Vagina (tissue), 2 donors: ENCODE data around the gene VAT1.

Experiments used
- CTCF ChIP-seq, 3 experiments: fragments of 450-650 bp in 2 of 3; fragments of 200-600 bp in 1 of 3; sonication (generic) in 1 of 3; IDR thresholded peaks; one replicate each; pipeline ENCODE4 v1.5.1; 2017 to 2019; ENCODE audit warnings: antibody characterized with exemption in 3 of 3, mild to moderate bottlenecking in 2 of 3, moderate library complexity in 2 of 3
- POLR2A ChIP-seq, 2 donors: fragments of 450-650 bp; IDR thresholded peaks; one replicate each; pipeline ENCODE4 v1.6.1; 2017; ENCODE audit warnings: antibody characterized with exemption in 2 of 2, mild to moderate bottlenecking in 2 of 2, moderate library complexity in 2 of 2
- POLR2AphosphoS5 ChIP-seq, 2 donors: sonication (generic); formaldehyde crosslinking; IDR thresholded peaks; one replicate each; pipeline ENCODE4 v1.9.0; 2017; ENCODE audit warnings: antibody characterized with exemption in 2 of 2, mild to moderate bottlenecking in 2 of 2, low read depth in 1 of 2; ENCODE audit not compliant: insufficient read depth in 1 of 2

GRCh38 chr17:43003542-43004172, 18.5 kb downstream of the VAT1 start:
- TF ChIP-seq CTCF (IDR thresholded peaks at IDR 0.05): no peak
- TF ChIP-seq POLR2AphosphoS5 (IDR thresholded peaks at IDR 0.05; ENCODE audit: insufficient read depth in 1 of 2, low read depth in 1 of 2): no peak
- TF ChIP-seq POLR2A (IDR thresholded peaks at IDR 0.05): no peak
